PC-3 (cell line): ENCODE data around the gene TMEM209.

Experiments used
- CTCF ChIP-seq: fragments of 300-600 bp; sonication (generic); conservative IDR thresholded peaks from 2 replicates; pipeline ENCODE4 v1.5.1; 2017; ENCODE audit warnings: antibody characterized with exemption, low read depth, mild to moderate bottlenecking, low read length
- EZH2 ChIP-seq: fragments of 300-600 bp; sonication (generic); IDR thresholded peaks from one replicate; pipeline ENCODE4 v1.6.1; 2017; ENCODE audit warnings: antibody characterized with exemption, mild to moderate bottlenecking, low read length; ENCODE audit not compliant: unreplicated experiment

GRCh38 chr7:130127404-130127803 is 77.8 kb downstream of the TMEM209 start:
- TF ChIP-seq CTCF (no peak), EZH2 (no peak)
